ENCODE data around the gene AUTS2.

AUTS2 gene

GRCh38 chr7:69871213-69871885 is 273.1 kb downstream of the AUTS2 start:
- no peak for DNase-seq

- DNase-seq, result no peak
These were observed 273.8 kb downstream of the AUTS2 start for GRCh38 chr7:69871886-69872569.

GRCh38 chr7:69873512-69873911 is 275.2 kb downstream of the AUTS2 start:
- DNase-seq, result no peak

- DNase-seq, result no peak
These were observed 279.7 kb downstream of the AUTS2 start for GRCh38 chr7:69878015-69878414.

GRCh38 chr7:69878591-69878990 is 280.3 kb downstream of the AUTS2 start:
- DNase-seq, result no peak

GRCh38 chr7:69879989-69880388 is 281.7 kb downstream of the AUTS2 start:
- no peak for DNase-seq

GRCh38 chr7:69880840-69881239 is 282.6 kb downstream of the AUTS2 start:
- peak; percentile 46 for DNase-seq

- DNase-seq, result no peak
These were observed 284.0 kb downstream of the AUTS2 start for GRCh38 chr7:69882269-69882668.

- no peak for DNase-seq
These were observed 285.2 kb downstream of the AUTS2 start for GRCh38 chr7:69883399-69883891.

- no peak for DNase-seq
These were observed 287.2 kb downstream of the AUTS2 start for GRCh38 chr7:69885431-69885830.

- DNase-seq, result no peak
These were observed 291.2 kb downstream of the AUTS2 start for GRCh38 chr7:69889338-69889975.

GRCh38 chr7:69889976-69890351 is 291.7 kb downstream of the AUTS2 start:
- no peak for DNase-seq

- peak; percentile 16 for DNase-seq
These were observed 294.5 kb downstream of the AUTS2 start for GRCh38 chr7:69892790-69893189.

- DNase-seq, result peak; percentile 83
These were observed 295.6 kb downstream of the AUTS2 start for GRCh38 chr7:69893906-69894305.

GRCh38 chr7:69895446-69895845 is 297.2 kb downstream of the AUTS2 start:
- DNase-seq, result no peak

GRCh38 chr7:69896121-69896520 is 297.8 kb downstream of the AUTS2 start:
- no peak for DNase-seq

- no peak for DNase-seq
These were observed 299.9 kb downstream of the AUTS2 start for GRCh38 chr7:69898189-69898588.

- DNase-seq, result no peak
These were observed 305.1 kb downstream of the AUTS2 start for GRCh38 chr7:69903410-69903809.

- DNase-seq, result no peak
These were observed 308.2 kb downstream of the AUTS2 start for GRCh38 chr7:69906283-69906995.

- DNase-seq, result no peak
These were observed 309.4 kb downstream of the AUTS2 start for GRCh38 chr7:69907720-69908119.

GRCh38 chr7:69908454-69908853 is 310.2 kb downstream of the AUTS2 start:
- peak; percentile 93 for DNase-seq

GRCh38 chr7:69910150-69910549 is 311.9 kb downstream of the AUTS2 start:
- DNase-seq, result no peak

- DNase-seq, result no peak
These were observed 313.1 kb downstream of the AUTS2 start for GRCh38 chr7:69911337-69911736.

Measured in NCI-H748 treated with DMSO at 0.1 percent for 48 hours (cell line).